ENCODE measurements around the gene TBX10.
A peak's percentile ranks its signal among the peaks of the same experiment; 100 is the strongest.
"Not testable (repeated sequence)": the region's sequence is repeated elsewhere in the genome, so short reads cannot be mapped to it uniquely, and the experiment has no call there.

TBX10 gene

GRCh38 chr11:67631411-67631810, 8.2 kb downstream of the TBX10 start:
- no peak for DNase-seq (ENCODE audit: low read depth)

- DNase-seq (ENCODE audit: low read depth), result no peak
Measured at GRCh38 chr11:67630943-67631331, 8.6 kb downstream of the TBX10 start.

GRCh38 chr11:67630228-67630942, 9.2 kb downstream of the TBX10 start:
- DNase-seq (ENCODE audit: low read depth), result peak; percentile 93

GRCh38 chr11:67629386-67630227, 10.0 kb downstream of the TBX10 start, which contains the start of gene NUDT8:
Gene NUDT8, minus strand, starts transcription at chr11:67629937. Its CDS starts 26 bp downstream, at chr11:67629911.
- DNase-seq (ENCODE audit: low read depth), result peak; percentile 78

GRCh38 chr11:67628710-67629385, 10.7 kb downstream of the TBX10 start:
- DNase-seq (ENCODE audit: low read depth), result no peak

- DNase-seq (ENCODE audit: low read depth), result no peak
Measured at GRCh38 chr11:67627812-67628624, 11.5 kb downstream of the TBX10 start.

GRCh38 chr11:67627441-67627811, 12.1 kb downstream of the TBX10 start:
- no peak for DNase-seq (ENCODE audit: low read depth)

GRCh38 chr11:67626970-67627369, 12.6 kb downstream of the TBX10 start:
- no peak for DNase-seq (ENCODE audit: low read depth)

- DNase-seq (ENCODE audit: low read depth), result not testable (repeated sequence)
Measured at GRCh38 chr11:67626131-67626833, 13.3 kb downstream of the TBX10 start.

- DNase-seq (ENCODE audit: low read depth), result not testable (repeated sequence)
Measured at GRCh38 chr11:67623795-67624194, 15.8 kb downstream of the TBX10 start.

- DNase-seq (ENCODE audit: low read depth), result not testable (repeated sequence)
Measured at GRCh38 chr11:67622905-67623304, 16.7 kb downstream of the TBX10 start.

GRCh38 chr11:67621928-67622327, 17.6 kb downstream of the TBX10 start:
- not testable (repeated sequence) for DNase-seq (ENCODE audit: low read depth)

- DNase-seq (ENCODE audit: low read depth), result not testable (repeated sequence)
Measured at GRCh38 chr11:67620621-67621020, 18.9 kb downstream of the TBX10 start.

- not testable (repeated sequence) for DNase-seq (ENCODE audit: low read depth)
Measured at GRCh38 chr11:67619683-67620618, 19.6 kb downstream of the TBX10 start.

- not testable (repeated sequence) for DNase-seq (ENCODE audit: low read depth)
Measured at GRCh38 chr11:67618901-67619659, 20.5 kb downstream of the TBX10 start.

GRCh38 chr11:67617243-67617953, 22.2 kb downstream of the TBX10 start:
- no peak for DNase-seq (ENCODE audit: low read depth)

GRCh38 chr11:67616431-67617242, 22.9 kb downstream of the TBX10 start:
- no peak for DNase-seq (ENCODE audit: low read depth)

Measured in stimulated activated CD8-positive, alpha-beta memory T cell treated with anti-CD3 and anti-CD28 coated beads, Interleukin-4, amount 100 ng/mL, for 24 hours (primary cell).